Keratinocyte (primary cell): ENCODE measurements around the gene HYAL3.

Source experiments
- CTCF ChIP-seq, 3 experiments: IDR thresholded peaks in 1 of 3; conservative IDR thresholded peaks in 1 of 3; optimal IDR thresholded peaks in 1 of 3; 2 replicates in 2 of 3; 3 replicates in 1 of 3; pipeline versions ENCODE3 to v1.5.1; 2011; ENCODE audit warnings: low read length in 3 of 3, mild to moderate bottlenecking in 3 of 3, moderate library complexity in 2 of 3, control low read depth in 1 of 3, inconsistent platforms in 1 of 3; ENCODE audit not compliant: insufficient read depth in 2 of 3; ENCODE audit errors: extremely low read depth in 1 of 3
- EZH2 ChIP-seq: IDR thresholded peaks from one replicate; pipeline ENCODE4 v1.6.1; 2012; ENCODE audit warnings: inconsistent platforms, mild to moderate bottlenecking, low read length, moderate library complexity

- no peak for TF ChIP-seq CTCF (optimal IDR thresholded peaks at IDR 0.05 in 1 of 3, IDR thresholded peaks at IDR 0.05 in 1 of 3, conservative IDR thresholded peaks at IDR 0.05 in 1 of 3; ENCODE audit: extremely low read depth in 1 of 3, insufficient read depth in 2 of 3, low read length in 3 of 3)
- TF ChIP-seq EZH2, result no peak
Observed at GRCh38 chr3:50243543-50243895, 55.7 kb downstream of the HYAL3 start.
